Stimulated activated CD4-positive, alpha-beta T cell treated with anti-CD3 and anti-CD28 coated beads, Interleukin-12 subunit alpha, Interleukin-12 subunit beta, amount 100 ng/mL, for 48 hours (primary cell): ENCODE data around the gene PHPT1.
"Not testable (repeated sequence)": the region's sequence is repeated elsewhere in the genome, so short reads cannot be mapped to it uniquely, and the experiment has no call there.

ENCODE experiments used
- DNase-seq, 3 donors: peaks; one replicate each; pipeline ENCODE4 v3.0.0-alpha.2; 2020; ENCODE audit warnings: low read depth in 2 of 3, low spot score in 1 of 3

The PHPT1 gene

DNA sequence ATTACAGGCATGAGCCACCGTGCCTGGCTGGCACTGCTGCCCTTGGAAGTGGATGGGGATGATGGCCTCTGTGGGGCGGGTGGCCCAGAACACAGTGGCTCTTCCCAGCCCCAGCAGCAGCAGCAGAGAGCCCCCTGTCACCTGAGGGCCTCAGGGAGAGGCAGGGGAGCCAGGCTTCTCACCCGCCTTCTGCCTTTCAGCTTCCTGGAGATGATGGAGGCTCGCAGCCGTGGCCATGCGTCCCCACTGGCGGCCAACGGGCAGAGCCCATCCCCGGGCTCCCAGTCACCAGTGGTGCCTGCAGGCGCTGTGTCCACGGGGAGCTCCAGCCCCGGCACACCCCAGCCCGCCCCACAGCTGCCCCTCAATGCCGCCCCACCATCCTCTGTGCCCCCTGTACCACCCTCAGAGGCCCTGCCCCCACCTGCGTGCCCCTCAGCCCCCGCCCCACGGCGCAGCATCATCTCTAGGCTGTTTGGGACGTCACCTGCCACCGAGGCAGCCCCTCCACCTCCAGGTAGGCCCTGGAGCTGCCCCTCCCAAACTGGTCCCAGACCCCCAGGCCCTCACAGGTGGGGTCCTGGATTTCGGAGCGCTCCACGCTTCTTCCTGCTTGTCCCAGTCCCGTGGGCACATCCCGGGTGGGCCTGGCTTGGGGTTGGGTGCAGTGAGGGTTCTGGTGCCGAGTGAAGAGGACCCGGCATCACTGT lies 11.9 kb upstream of the PHPT1 start:
- DNase-seq = no peak

DNA sequence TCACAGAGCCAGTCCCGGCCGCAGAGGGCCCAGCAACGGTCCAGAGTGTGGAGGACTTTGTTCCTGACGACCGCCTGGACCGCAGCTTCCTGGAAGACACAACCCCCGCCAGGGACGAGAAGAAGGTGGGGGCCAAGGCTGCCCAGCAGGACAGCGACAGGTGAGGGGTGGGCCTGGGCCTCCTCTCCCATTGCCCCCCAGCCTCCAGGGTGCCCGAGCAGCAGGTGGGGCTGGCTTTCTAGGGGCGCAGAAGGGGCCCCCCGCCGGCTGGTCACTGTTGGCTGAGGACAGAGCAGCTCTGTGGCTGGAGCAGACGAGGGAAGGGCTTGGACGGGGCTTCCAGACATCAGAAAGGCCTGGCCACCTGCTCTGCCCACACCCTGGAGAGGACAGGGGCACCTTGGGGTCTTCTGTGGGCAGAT lies 11.3 kb upstream of the PHPT1 start:
- not testable (repeated sequence) for DNase-seq

DNA sequence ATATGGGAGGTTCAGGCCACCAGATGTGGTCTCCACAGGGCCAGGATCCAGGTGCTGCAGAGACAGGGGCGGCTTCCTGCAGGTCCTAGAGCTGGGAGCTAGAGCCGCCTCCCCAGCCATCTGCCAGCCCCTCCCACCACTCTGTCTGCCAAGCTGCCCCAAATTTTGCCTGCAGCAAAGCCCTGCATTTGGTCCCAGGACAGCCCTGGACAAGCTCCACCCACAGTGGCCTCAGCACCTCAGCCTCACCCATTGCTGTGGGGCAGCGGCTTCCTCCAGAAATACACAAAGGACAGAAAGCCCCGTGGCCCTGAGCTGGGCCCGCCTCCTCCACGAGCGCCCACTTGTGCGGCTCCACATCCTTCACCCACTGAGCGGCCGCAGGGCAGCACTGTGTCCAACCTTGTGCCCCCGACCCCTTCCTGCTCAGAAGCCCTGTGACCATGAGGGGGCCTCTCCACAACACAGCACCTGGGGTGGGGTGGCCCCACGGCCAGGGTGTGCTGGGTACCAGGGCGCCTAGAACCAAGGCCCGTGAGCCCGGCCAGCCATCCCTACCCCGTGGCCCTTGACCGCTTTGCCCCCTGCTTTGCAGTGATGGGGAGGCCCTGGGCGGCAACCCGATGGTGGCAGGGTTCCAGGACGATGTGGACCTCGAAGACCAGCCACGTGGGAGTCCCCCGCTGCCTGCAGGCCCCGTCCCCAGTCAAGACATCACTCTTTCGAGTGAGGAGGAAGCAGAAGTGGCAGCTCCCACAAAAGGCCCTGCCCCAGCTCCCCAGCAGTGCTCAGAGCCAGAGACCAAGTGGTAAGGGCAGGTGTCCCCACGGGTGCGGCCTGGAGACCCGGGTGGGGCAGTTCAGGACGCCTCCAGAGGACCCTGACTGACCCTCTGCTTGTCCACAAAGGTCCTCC lies 10.6 kb upstream of the PHPT1 start:
- DNase-seq = no peak

DNA sequence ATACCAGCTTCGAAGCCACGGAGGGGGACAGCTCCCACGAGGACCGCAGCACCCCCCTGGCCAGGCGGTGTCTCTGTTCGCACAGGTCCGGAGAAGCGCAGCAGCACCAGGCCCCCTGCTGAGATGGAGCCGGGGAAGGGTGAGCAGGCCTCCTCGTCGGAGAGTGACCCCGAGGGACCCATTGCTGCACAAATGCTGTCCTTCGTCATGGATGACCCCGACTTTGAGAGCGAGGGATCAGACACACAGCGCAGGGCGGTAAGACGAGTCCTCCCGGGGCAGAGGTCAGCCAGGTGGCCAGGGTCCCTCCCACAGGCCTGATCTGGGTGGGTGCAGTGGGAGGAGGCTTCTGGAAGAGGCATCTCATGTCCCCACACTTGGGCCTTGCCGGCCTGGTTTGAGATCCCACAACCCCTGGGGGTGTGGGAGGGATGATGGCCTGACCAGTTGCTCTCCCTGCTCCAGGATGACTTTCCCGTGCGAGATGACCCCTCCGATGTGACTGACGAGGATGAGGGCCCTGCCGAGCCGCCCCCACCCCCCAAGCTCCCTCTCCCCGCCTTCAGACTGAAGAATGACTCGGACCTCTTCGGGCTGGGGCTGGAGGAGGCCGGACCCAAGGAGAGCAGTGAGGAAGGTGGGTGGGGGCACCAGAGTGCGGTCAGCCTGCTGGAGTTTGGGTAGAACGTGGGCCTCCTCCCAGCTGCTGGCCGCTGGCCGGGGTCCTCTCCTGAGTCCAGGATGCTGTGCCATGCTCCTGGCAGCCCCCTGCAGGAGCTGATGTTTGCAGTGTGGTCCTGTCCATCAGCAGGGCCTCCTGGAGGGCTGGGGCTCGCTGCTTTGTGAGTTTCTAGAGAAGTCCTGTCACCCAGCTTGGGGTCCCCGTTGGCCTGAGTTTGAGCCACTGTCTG lies 9.7 kb upstream of the PHPT1 start:
- DNase-seq = no peak

DNA sequence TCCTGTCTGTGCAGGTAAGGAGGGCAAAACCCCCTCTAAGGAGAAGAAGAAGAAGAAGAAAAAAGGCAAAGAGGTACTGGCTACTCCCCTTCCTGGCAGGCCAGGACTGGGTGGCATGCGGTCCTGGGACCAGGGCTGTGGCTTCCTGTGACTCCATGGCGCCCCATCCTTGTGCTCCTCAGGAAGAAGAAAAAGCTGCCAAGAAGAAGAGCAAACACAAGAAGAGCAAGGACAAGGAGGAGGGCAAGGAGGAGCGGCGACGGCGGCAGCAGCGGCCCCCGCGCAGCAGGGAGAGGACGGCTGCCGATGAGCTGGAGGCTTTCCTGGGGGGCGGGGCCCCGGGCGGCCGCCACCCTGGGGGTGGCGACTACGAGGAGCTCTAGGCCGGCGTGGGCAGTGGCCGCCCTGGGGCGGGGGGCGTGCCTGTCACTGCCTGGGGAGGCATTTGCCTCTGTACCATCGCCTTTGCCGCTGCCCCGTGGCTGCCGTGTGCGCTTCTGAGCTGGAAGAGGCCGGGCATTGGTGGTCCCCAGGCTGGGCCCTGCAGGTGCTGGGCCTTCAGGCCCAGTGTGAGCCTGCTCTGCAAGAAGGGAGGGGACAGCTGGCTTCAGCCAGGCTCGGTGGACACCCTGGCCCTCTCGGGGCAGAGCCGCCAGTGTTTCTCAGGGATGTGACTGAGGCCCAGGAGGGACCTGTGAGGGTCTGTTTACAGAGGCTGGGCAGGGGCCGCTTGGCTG lies 8.9 kb upstream of the PHPT1 start:
- DNase-seq = no peak

DNA sequence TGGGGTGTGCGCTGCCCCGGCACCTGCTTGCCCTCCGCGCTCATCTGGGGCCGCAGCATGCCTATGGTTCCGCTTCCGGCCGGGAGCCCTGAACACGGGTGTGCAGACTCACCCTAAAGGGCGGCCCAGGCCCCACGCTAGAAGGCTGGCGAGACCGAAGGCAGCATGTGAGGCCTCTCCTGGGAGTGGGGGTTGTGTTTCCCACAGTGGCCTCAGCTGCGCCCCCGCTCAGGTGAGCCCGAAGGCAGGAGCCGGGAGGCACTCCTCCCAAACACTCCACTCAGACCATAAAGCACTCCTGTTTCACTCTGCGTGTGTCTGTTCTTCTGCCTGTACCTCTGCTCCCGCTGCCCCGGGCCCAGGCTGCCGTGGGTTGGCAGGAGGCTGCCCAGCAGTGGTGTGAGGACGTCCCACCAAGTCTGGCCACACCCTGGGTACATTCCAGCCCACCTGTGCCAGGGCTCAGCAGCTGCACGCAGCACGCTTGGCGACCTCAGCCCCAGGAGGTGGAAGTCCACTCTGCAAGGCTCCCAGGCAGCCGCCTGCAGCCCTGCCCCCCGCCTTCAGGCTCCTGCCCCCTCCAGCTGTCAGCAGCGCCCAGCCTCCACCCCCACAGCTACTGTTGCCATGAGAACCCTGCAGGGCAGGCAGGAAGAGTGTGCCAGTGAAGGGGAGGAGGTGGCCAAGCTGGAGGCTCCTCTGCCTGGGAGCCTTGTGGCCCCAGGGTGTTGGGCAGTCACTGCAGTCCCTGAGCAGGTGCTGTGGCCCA lies 8.1 kb upstream of the PHPT1 start:
- DNase-seq = no peak

DNA sequence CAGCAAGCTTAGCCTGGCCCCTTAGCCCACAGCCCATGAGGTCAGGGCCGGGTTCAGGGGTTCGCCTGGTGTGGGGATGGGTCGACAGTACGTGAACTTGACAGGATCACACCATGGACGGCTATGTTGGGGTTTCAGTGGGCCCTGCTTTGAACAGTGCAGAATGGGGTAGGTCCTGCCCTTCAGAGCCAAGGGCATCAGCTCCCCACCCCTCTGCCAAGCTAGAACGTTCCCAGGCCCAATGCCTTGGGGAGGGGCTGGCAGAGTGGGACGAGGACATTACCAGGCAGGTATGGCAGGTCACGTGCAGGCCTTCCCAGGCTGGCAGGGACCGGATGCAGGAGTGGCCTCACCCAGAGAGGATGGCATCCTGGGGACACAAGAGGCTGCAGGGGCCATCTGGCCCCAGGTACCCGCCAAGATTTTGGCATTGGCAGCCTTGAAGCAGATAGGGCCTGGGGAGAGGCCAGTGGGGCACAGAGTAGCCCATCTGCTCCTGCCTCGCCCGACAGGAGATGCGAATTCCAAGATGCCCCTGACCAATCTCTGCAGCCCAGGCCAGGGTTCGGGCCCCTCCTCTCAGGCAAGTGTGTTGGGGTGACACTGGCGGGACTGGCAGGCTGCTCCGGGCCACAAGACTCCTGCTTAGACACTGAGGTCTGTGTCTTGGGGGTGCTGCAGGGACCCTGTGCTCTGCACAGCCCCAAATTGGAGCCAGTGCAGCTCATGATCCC lies 7.4 kb upstream of the PHPT1 start:
- DNase-seq = not testable (repeated sequence)

DNA sequence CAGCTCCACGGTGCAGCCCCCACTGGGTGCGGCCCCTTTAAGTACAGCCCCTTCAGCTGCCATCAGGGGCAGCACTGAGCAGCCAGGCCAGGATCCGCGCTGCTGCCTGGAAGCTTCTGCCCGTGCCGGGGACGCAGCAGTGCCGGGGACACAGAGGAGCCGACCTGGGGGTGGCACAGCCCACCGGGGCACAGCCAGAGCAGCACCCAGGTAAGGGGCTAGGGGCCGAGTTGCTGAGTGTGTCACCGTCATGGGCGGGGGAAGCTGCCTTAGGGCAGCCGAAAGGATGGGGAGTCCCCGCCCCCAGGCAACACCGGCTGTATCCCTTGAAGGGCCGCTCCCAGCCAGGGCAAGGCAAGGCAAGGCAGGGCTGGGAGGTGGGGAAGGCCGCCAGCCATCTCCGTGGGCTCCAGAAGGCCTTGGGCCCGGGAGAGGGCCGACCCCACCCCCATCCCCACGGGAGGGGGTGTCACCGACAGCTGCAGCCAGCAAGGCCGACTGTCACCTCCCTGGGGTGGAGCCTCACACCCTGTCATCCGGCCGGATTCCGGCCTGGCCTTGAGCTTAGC lies 6.7 kb upstream of the PHPT1 start, which contains the start of gene AJM1:
TSS of gene AJM1 (plus strand) at position 99 of the 569 bp plus-strand sequence. CDS start 1,937 bp downstream, outside the sequence.
- peak; percentile 65 to 78 (median 74) for DNase-seq

DNA sequence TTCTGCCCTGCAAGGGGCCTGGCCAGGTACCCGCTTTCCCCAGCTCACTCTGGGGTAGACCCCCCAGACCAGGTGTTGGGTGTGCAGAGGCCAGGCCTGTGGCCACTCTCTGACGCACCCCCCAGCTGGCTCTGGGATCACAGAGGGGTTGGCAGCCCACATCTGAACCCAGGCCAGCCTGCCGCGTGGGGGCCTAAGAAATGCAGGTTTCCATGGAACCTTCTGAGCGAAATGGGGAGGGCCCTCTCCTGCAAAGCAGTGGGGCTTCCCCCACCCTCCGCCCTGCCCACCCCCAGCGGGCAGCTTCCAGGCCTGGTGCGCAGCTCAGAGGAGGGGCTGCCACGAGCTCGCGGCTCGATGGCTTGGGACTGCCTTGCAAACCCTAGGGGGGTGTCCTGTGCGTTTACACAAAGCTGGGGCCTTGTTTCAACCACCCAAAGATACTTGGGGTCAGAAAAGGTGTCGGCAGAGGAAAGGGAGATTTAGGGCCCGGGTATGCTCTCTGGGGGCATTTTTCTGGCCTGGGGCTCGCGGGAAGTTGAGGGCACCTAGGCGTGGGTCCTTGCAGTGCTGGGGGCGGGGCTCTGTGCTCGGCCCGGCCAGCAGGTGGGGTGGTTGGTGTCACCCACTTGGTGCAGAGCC lies 5.9 kb upstream of the PHPT1 start:
- DNase-seq = not testable (repeated sequence)

DNA sequence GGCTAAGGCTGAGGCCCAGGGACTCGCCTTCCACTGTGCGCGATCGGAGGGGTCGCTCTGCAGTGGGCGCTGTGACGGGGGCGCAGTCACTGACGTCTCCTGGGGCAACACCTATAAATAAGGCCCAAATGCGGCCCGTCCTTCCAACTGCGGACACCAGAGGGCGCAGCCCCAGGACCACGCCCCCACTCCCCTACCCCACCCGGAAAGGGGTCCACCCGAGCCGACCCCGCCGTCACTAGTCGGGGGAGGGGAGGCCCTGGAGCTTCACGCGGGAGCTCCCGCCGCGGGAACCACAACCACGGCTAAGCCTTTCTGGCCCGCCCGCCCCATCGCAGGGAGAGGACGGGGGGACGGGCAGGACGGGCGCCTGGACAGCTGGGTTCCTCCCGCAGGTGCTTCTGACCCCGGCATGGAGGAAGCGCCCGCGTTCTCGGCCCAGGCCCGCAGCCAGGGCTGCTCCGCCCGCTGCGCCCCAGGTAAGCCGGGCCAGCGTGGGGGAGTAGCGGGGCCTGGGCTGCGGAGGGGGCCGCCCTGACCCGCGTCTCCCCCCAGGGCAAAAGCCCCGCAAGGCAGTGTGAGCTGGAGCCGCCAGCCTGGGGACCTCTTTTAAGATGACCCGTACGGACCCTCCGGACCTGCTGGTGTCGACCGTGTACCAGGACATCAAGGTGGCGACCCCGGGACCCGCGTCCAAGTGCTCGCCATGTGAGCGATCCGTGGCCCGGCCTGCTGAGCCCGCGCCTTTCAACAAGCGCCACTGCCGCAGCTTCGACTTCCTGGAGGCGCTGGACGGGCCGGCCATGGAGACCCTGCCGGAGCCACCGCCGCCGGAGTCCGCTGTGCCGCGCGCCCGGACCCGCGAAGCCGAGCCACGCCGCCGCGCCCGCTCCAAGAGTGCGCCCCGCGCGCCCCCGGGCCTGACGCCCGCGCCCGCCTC lies 5.1 kb upstream of the PHPT1 start:
- peak in 2 of 3 donors; percentile 51 to 69 for DNase-seq

DNA sequence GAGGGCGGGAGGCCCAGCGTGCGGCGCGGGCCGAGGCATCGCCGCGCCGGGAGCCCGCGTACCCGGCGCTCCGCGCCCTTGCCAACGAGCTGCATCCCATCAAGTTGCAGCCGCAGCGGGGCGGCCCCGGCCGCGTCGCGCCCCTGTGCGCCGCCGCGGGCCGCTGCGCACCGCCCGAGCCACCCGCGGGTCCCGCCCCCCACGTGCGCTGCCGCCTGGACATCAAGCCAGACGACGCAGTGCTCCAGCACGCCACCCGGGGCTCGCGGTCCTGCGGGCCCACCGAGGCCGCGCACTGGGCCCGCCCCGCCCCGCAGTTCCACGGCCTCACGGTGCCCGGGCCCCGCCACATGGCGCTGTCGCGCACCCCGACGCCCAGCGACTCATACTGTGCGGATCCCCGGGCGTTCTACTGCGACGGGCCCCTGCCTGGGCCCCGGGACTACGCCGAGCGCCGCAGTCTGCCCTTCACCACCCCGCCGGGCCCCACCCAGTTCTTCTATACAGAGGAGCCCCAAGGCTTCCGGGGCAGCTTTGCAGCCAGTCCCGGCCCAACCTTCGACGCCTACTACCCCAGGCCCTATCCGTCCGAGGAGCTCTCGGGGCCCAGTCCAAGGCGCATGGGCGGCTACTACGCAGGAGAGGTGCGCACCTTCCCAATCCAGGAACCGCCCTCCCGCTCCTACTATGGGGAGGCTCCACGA lies 4.3 kb upstream of the PHPT1 start:
- no peak for DNase-seq

DNA sequence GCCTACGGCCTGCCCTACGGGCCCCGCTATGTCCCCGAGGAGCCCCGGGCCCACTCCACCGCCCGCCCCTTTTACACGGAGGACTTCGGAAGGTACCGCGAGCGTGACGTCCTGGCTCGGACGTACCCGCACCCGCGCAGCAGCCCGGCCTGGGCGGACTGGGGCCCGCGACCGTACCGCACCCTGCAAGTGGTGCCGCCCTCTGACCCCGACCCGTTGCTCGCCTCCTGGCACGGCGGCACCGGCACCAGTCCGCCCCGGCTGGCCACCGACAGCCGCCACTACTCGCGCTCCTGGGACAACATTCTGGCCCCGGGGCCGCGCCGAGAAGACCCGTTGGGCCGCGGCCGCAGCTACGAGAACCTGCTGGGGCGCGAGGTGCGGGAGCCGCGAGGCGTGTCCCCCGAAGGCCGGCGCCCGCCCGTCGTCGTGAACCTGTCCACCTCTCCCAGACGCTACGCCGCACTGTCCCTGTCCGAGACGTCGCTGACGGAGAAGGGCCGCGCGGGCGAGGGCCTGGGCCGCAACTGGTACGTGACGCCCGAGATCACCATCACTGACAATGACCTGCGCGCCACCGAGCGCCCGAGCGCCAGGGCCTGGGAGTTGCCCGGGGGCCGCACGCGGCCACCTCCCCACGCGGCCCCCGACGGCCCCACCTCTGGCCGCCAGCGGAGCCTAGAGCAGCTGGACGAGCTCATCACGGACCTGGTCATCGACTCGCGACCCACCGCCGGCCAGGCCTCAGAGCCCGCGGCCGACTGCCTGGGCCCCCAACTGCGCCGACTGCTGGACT lies 3.5 kb upstream of the PHPT1 start:
- no peak for DNase-seq

DNA sequence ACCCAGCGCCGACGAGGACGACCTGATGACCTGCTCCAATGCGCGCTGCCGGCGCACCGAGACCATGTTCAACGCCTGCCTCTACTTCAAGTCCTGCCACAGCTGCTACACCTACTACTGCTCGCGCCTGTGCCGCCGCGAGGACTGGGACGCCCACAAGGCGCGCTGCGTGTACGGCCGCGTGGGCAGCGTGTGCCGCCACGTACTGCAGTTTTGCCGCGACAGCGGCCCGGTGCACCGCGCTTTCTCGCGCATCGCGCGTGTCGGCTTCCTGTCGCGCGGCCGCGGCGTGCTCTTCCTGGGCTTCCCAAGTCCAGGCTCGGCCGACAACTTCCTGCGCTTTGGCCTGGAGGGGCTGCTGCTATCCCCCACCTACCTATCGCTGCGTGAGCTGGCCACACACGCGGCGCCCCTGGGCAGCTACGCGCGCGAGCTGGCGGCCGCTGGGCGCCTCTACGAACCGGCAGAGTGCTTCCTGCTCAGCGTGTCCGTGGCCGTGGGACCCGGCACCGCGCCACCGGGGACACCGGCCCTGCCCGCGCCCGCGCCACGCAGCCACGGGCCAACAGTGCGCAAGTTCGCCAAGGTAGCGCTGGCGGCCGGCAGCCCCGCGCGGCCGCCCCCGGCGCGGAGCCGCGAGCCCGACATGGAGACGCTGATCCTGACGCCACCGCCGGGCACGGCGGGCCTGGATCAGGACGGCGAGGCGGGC lies 2.7 kb upstream of the PHPT1 start:
- no peak for DNase-seq

DNA sequence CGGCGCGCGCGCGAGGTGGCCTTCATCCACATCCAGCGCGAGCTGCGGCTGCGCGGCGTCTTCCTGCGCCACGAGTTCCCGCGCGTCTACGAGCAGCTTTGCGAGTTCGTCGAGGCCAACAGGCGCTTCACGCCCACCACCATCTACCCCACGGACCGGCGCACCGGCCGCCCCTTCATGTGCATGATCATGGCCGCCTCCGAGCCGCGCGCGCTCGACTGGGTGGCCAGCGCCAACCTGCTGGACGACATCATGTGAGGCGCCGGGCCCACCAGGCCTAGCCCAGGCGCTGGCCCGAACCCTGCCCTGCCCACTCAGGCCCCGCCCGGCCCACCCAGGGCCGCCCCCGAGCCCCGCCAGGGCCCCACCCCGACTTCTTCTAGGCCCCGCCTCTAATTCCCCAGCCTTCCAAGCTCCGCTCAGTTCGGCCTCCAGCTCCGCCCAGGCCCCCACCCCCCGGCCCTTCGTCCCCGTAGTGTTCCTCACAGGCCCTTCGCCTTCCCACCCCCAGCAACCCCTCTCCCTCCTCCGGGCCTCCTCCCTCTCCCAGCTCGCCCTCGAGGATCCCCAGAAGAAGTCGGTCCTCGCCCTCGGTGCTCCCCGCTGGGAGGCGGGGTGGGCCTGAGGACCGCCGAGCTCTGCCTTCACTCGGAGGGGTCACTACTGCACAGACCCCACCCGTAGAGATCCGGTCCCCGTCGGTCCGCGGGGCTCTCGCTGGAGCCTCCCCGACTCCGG lies 2.0 kb upstream of the PHPT1 start:
- no peak for DNase-seq
